T-helper 9 cell (primary cell): ENCODE data around the gene ATR.
"Not testable (repeated sequence)": the region's sequence is repeated elsewhere in the genome, so short reads cannot be mapped to it uniquely, and the experiment has no call there.

ENCODE experiments used
- DNase-seq: peaks from one replicate; pipeline ENCODE4 v3.0.0-alpha.2; 2020

The ATR gene

DNA sequence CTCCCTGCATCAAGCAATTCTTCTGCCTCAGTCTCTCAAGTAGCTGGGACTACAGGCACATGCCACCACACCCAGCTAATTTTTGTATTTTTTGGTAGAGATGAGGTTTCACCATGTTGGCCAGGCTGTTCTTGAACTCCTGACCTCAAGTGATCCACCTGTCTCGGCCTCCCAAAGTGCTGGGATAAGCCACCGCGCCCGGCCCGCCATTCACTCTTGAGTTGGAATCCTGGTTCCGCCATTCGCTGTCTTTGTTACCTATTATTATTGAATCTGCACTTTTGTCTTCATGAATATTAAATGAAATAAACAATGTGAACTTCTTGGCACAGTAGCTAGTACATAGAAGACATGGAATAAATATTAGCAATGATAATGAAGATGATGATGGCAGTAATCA lies 13.7 kb upstream of the ATR start:
- not testable (repeated sequence) for DNase-seq

DNA sequence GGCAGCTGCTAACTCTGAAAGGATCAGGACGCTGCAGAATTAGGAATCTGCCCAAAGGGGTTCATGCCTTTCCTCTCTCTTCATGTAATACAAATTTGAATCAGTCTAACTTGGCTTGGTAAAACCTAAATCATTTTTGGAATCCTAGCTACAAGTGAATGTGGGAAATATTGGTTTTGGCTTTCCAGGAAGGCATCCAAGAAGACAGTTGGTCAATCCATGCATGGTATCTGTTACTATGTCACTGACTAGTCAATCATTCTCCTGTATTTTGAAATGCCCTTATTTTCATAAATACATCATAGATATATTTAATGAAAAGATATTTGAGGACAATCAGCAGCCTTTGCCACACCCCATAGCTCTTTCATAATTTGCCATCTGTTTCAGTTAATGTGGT lies 10.2 kb upstream of the ATR start:
- DNase-seq, result no peak

DNA sequence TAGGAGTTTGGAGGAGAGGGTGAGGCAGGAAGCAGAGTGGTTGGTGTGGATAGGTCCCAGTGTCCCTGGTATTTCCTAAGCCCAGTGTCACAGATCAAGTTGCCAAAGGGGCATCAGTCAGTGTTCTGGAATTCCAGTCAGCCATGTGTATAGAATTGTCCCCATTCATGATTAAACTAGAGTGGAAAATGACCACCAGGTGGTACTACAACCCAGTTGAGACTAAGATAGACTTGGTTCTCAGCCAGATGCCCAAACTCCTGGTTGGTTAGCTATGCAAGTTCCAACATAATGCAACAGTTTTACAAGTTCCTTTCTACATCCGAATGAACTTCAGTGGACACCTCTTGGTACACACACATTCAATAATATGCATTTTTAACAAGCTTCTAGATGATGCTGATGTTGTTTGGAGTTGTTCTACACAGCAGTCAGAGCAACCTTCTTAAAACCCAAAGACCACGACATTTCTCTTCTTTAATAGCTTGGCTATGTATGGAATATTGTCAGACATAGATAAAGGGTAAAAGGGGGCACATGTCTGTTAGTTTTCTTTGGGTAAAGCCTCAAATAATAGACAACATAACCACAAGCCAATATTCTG lies 8.4 kb upstream of the ATR start:
- no peak for DNase-seq

DNA sequence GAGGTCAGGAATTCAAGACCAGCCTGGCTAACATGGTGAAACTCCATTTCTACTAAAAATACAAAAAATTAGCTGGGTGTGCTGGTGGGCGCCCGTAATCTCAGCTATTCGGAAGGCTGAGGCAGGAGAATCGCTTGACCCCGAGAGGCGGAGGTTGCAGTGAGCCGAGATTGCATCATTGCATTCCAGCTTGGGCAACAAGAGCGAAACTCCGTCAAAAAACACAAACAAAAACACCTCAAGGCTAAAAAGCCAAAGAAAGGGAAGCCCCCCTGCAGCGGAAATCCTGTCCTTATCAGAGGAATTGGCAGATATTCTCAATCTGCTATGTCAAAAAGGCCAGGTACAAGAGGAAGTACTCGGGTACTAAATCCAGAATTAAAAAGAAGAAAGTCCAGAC lies 2.5 kb upstream of the ATR start:
- not testable (repeated sequence) for DNase-seq

DNA sequence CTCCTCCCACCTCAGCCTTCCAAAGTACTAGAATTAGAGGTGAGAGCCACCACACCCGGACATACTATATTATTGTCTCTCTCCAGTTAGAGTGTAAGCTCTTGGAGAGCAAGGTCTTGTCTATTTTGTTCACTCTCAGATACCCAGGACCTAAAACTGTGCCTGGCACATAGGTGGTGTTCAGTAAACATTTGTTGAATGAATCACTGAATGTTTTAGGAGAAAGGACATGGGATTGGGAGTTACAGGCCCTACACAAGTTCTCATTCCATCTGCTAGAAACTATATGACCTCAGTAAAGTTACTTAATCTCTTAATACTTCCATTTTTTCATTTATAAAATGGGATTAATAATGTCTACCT lies 1.5 kb upstream of the ATR start:
- no peak for DNase-seq

DNA sequence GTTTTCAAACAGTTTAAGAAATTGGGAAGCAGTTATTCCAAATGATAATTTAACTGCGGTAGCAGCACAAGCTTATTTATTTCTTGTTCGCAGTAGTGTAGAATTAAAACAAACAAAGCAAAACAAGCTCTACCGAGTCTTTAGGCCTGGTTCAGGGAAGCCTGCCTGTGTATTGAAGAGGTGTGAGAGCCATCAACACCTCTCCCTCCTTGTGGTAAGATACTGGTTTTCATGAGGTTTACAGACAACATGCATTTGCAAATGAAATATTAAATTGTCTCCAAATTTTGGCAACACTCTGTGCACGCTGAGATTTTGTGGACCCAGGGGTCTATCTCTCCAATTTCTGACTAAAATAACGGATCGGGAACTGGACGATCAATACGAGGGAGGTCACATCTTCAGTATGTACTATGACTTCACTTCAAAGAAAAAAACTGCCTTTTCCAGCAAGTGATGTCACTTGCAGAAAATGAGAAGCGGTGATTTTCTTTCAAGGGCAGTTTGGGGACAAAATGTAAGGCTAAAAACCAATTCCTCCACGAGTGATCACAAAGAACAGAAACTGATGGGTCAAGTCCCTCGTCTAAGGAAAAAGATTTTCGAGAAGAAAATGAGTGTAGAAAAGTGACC lies 721 bp downstream of the ATR start:
- DNase-seq, result no peak

DNA sequence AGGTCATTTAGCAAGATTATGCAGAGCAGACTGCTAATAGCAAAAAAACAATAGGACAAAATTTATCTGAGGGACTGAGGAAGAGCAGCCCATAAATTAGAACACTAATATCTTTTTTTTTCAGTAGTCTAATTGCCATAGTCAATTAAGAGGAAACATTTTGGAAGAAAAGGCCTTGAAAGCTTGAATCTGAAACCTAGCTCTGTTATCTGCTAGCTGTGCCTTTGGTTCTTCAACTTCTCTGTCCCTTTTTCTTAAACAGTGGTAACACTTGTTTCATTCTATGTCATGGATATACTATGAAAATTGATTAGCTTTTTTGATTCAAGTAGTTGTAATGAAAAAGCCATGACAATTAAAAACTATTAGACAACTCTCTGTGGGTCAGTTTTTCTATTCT lies 1.7 kb downstream of the ATR start:
- no peak for DNase-seq

DNA sequence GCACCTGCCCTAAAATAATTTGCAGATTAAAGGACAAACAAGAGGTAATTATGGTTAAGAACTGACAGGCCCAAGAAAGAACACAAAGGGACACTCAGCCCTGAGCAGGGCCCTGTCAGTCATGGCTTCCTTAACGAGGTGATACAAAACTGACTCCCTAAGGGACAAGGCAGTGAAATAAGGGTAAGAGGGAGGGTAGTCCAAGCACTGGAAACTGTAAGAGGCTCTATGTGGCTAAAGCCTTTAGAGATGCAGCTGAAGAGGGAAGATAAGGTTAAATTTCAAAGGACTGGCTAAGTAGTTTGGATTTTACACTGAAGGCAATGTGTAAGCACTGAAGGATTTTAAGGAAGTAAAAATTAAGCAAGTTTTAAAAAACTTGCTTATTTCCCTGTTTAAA lies 3.9 kb downstream of the ATR start:
- no peak for DNase-seq

DNA sequence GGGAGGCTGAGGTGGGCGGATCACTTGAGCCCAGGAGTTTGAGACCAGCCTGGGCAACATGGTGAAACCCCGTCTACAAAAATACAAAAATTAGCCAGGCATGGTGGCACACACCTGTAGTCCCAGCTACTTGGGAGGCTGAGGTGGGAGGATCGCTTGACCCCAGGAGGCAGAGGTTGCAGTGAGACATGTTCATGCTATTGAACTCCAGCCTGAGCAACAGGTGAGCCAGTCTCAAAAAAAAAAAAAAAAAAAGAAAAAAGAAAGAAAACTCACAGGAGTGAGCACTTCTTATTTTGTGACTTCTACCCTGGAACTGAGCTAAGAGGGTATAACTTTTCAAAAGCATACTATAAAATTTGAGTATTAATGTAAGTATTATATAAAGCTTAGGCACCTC lies 4.3 kb downstream of the ATR start:
- DNase-seq, result not testable (repeated sequence)

DNA sequence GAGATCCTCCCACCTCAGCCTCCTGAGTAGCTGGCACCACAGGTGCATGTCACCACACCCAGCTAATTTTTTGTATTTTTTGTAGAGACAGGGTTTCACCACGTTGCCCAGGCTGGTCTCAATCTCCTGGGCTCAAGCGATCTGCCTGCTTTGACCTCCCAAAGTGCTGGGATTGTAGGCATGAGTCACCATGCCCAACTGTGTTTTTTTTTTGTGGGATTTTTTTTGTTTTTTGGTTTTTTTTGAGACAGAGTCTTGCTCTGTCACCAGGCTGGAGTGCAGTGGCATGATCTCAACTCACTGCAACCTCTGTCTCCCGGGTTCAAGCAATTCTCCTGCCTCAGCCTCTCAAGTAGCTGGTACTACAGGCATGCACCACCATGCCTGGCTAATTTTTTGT lies 9.1 kb downstream of the ATR start:
- not testable (repeated sequence) for DNase-seq

DNA sequence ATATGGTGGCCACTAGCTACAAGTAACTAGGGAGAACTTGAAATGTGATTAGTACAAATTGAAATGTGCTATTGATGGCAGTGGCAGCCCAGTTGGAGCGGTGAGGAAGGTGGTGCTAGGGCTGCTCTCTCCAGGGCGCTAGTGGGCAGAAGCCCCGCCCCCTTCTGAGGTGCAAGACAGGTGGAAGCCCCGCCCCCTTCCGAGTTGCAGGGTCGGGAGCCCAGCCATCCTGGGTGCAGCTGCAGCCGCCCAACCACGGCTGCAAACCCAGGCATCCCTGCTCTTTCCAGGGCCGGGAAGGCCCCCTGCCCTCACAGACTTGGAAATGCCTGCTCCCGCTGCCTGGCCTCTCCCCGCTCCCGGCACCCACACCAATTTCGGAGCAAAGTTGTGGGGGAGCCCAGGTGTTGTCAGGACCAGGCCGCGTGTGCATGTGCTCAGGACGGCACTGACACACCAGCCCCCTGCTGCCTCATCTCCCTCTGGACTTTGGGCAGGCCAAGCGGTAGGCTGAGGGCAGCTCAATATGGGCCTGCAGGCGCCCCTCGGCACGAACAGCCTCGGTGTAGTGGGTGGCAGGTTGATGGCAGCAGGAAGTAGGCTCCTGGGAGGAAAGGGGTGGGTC lies 10.0 kb downstream of the ATR start:
- no peak for DNase-seq

DNA sequence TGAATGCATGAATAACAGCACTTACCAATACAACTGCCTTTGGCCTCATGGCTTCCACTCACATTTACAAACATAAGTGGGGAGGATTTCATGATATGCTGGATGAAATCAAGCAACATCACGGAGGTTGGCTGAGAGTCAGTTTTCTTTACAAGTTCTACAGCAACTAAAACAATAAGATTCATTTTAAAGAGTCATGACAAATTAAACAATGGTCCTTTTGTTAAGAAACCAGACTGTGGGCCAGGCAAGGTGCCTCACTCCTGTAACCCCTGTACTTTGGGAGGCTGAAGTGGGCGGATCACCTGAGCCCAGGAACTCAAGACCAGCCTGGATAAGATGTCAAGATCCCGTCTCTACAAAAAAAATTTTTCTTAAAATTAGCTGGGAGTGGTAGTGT lies 12.4 kb downstream of the ATR start:
- DNase-seq, result no peak

DNA sequence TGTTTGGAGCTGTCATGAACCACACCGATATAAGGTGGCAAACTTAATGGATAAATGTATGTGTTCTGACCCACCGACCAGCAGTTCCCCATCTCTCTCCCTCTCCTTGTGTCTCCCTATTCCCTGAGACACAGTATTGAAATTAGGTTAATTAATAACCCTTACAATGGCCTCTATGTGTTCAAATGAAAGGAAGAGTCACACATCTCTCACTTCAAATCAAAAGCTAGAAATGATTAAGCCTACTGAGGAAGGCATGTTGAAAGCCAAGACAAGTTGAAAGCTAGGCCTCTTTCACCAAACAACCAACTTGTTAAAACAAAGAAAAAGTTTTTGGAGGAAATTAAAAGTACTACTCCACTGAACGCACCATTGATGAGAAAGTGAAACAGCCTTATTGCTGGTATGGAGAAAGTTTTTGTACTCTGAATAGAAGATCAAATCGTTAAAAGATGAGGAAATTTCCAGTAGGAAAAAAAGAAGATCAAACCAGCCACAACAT lies 15.0 kb downstream of the ATR start:
- no peak for DNase-seq

DNA sequence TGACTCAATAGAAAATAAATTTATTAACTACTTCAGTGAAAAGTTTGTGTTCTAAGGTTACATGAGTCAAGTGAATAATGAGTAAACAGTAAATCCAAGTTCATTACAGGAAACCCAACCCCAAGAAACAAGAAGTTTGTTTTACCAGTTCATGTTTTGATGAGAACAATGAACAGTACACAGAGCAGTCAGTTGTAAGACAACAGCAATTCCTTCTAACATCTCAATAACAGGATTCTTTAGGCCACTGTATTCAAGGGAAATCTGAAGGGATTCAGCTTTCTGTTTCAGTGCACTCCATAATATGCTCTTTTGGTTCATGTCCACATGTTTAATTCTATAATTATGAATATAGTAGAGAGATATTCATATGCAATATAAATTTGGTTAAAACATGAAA lies 18.4 kb downstream of the ATR start:
- DNase-seq, result no peak

DNA sequence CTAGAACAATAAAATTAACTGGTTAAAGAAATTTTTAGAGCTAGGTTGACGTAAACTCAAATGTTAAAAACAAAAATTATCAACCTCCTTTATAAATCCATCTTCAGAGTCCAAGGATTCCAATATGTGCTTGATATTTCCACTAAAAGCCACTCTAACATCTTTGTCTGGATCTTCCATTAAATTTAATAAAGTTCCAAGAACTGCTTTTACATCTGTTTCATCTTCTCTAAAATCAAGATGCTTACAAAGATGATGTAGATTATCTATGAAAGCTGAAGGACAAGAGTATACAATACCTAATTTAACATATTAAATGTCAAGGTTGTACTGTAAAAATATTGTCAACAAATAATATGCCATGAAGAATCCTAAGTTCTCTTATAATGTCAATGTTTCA lies 24.8 kb downstream of the ATR start:
- no peak for DNase-seq

DNA sequence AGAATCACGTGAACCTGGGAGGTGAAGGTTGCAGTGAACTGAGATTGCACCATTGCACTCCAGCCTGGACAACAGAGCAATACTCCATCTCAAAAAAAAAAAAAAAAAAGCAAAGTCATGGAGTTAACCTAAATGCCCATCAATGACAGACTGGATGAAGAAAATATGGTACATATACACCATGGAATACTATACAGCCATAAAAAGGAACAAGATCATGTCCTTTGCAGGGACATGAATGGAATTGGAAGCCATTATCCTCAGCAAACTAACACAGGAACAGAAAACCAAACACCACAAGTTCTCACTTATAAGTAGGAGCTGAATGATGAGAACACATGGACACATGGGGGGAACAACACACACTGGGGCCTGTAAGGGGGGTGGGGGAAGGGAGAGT lies 26.0 kb downstream of the ATR start:
- not testable (repeated sequence) for DNase-seq

DNA sequence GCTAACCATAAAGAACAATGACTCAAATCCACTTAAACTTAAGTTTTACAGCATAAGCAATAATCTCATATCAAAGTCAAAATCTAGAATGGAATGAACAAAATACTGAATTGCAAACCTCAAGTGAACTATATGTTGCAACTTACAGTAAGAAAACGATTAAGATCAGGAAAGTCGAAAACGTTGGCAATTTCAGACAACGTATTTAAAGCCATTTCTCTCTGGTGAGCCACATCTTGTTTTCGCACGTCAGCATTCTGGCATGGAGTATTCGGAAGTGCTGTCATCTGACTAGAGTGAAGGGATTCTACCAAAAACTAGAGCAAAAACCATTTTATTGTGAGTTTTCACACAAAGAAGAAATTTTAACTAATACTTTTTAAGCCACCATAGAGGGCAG lies 28.5 kb downstream of the ATR start:
- DNase-seq, result no peak

DNA sequence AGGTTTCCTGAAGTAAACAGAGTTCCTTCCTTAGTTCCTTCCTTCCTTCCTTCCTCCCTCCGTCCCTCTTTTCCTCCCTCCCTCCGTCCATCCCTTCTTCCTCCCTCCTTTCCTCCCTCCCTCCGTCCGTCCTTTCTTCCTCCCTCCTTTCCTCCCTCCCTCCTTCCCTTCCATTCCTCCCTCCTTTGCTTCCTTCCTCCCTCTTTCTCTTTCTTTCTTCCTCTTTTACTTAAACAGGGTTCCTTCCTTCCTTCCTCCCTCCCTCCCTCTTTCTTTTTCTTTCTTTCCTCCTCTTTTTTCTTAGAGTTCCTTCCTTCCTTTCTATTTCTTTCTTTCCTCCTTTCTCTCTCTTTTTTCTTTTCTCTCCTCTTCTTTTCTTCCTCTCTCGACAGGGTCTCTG lies 35.2 kb downstream of the ATR start:
- DNase-seq, result no peak

DNA sequence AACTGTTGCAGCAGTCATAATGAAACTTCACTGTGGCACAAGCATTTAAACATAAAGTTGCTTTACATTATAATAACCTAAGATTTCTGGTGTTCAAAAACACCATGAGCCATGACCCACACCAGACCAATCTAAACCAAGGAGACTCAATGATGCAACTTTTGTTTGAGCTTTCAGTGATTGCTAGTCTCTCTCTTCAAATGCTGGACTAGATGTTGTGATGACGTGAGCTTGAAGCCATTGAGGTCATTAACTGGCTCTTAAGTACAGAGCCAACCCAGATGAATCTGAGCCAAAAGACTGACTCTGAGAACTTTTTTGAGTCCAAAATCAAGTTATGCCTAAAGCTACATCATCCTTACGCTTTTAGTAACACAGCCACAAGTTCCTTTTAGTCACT lies 36.5 kb downstream of the ATR start:
- DNase-seq, result no peak

DNA sequence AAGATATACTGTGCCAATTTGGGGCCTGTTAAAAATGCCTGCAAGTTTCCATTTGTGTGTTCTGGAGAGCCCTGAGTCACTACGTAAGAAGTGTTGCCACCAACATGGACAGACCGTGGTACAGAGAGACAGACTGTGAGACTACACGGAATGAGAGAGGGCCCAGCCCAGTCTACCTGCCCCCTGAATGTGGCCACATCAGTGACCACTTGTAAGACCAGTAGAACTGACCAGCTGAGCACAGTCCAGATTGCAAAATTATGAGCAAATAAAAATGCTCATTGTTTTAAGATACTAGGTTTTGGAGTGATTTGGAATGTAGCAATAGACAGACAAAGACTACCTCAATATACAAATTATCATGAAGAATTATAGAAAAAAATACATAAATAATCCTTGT lies 42.0 kb downstream of the ATR start:
- DNase-seq, result no peak

DNA sequence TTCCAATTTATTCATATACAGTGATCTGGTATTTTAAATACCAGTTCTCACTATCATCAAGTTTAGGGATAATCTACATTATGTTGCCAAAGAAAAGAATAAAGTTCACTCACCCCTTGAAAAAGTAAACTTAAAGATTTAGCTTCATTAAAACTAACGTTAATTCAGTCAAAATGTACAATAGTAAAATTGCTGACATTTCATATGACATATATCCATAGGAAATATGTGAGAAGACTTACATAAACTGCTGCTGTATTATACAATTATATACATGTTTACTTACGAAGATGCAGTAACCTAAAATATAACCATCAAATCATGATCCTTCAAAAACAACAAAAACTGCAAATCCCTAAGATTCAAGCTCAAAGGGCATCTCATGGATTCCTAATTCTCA lies 44.0 kb downstream of the ATR start:
- no peak for DNase-seq

DNA sequence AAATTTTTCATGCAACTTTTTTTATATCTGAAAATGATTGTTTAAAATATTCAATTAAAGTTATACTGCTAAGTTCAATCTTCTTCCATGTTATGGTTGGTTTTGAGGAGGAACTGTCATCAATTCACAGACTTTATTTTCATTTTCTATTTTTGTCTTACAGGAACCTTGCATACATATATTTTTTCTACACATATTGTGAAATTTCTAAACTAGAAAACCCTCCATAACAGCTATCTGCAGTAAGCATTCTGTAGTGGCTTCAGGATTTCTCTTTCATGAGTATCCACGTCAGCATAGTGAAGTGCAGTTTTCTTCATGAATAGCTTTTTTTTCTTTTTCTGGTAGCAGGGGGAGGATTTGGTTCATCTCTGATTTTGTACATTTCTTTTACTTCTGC lies 48.2 kb downstream of the ATR start:
- no peak for DNase-seq

DNA sequence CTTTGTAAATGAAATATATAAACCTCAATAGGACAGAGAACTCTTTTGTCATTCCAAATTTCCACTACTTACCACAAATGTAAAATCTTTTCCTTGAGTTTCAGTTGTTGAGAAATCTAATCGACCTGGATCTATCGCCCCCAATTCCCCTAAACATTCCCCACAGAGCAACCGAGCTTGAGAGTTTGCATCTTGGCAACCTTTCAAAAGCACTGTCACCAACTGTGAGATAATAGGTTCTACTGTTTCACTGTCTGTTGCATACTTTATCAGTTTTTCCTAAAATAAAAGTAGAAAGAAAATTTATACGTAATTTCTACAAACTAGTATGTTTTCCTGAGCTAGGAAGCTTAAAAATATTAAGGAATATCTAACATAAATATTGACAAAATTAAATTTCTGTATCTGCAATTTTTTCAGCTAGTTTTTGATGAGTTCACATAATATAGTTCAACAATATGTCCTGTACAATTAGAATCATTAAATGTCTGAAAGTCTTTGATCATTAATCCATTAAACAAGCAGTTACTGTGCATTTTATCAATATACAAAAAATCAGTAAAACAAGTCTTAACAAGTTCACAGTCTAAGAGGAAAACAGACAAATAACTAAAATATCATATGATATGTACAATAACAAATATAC lies 54.5 kb downstream of the ATR start:
- no peak for DNase-seq

DNA sequence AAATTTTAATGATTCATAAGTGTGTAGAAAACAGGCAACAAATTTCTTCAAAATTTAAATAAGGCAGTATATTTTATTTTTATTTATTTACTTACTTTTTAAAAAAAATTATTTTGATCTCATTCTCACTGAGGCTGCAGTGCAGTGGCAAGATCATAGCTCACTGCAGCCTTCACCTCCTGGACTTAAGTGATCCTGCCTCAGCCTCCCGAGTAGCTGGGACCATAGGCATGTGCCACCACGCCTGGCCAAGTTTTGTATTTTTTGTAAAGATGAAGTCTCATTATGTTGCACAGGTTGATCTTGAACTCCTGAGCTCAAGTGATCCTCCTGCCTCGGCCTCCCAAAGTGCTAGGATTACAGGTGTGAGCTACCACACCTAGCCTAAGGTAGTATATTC lies 69.5 kb downstream of the ATR start:
- no peak for DNase-seq
